GM18907 (cell line): ENCODE measurements around the gene ANGPTL2.

Source experiments
- ATAC-seq: cut with Tn5 transposase; IDR thresholded peaks from one replicate; pipeline ENCODE4 v1.9.1; 2021; ENCODE audit warnings: mild to moderate bottlenecking, moderate library complexity; ENCODE audit not compliant: unreplicated experiment

Gene ANGPTL2

GRCh38 chr9:127056446-127056845, 66.0 kb downstream of the ANGPTL2 start:
- no peak for ATAC-seq

DNA sequence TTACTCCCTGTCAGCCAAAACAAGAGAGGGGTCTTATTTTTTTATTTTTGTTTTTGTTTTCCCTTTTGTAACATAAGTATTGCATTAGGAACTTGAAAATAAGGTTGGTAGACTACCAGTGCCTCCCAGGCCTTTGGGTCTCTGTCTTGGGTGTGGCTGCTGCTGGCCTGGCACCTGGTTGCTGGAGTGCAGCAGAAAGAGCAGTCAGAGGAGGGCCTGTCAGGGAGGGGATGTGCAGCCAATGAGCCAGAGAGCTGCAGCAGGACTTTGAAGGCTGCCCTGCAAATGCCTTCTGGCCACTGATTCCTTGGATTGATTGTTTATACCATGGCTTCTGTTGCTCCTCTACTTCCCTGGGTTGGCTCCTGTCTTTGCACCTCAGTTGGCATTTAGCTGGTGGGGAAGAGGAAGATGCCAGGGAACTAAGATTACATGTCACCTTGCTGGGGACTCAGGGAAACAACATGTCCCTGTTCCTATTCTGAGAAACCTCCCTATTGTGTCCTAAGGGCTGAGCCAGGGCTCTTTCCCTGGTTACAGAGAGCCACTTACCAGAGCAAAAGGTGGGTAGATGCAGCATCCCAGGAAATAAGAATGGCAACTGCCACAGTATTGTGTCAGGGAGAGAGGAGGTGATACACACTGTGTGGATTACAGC, 66.6 kb downstream of the ANGPTL2 start:
- no peak for ATAC-seq

- ATAC-seq = no peak
Measured at GRCh38 chr9:127053960-127054359, 68.5 kb downstream of the ANGPTL2 start.

GRCh38 chr9:127053057-127053821, 69.2 kb downstream of the ANGPTL2 start:
- ATAC-seq = no peak

DNA sequence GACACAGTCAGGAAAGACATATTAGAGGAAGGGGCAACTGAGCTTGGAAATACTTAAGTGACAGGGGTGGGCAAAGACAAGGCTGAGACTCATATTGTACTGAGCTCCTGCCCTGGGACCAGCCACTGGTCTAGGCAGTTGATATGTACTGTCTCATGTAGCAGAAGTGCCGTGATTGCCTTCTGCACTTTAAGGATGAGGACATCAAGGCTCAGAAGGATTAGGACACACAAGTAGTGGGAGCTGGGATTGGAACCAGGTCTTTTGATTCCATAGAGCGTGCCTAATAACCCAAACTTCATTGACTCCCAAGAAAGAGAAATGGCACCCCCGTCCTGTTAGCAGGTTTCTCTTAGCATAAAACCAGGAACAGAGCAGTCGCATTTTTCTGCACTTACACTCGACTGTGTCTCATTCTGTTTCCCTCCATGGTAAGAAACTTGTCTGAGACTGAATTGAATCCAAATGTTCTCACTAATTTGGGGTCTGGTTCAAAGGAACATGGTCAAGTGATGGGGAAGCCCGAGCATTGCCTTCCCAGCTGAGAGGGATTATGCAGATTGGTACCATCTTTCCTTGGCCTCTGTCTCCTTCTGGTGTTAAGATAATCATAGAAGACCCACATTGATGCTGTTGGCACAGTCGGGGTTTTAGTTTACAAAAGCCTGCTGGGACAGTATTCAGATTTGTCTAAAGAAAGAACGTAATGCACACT, 70.4 kb downstream of the ANGPTL2 start:
- ATAC-seq = no peak

GRCh38 chr9:127050591-127051001, 71.8 kb downstream of the ANGPTL2 start:
- ATAC-seq = no peak

GRCh38 chr9:127050152-127050551, 72.3 kb downstream of the ANGPTL2 start:
- no peak for ATAC-seq

GRCh38 chr9:127049581-127049980, 72.9 kb downstream of the ANGPTL2 start:
- ATAC-seq = no peak

- ATAC-seq = peak; percentile 63
Measured at GRCh38 chr9:127049044-127049443, 73.4 kb downstream of the ANGPTL2 start.

DNA sequence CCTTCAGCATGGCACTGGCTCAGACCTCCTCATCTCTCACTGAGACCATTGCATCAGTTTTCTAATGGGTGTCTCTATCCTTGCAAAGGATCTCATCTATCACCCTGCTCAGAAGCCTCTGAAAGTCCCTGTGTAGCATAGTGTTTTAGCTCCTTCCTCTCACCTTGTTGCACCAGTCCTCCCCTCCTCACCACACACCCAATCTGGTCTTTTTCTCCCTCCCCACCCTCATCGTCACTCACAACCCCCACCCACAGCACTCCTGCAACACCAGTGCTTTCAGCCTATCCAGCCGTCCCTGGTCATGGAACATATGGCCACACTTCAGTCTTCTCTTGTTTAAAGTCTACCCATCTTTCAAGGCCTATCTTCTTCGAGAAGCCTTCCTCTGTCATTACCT, 74.5 kb downstream of the ANGPTL2 start:
- no peak for ATAC-seq

- ATAC-seq = no peak
Measured at GRCh38 chr9:127045148-127045547, 77.3 kb downstream of the ANGPTL2 start.

- ATAC-seq = no peak
Measured at GRCh38 chr9:127039492-127039891, 82.9 kb downstream of the ANGPTL2 start.

DNA sequence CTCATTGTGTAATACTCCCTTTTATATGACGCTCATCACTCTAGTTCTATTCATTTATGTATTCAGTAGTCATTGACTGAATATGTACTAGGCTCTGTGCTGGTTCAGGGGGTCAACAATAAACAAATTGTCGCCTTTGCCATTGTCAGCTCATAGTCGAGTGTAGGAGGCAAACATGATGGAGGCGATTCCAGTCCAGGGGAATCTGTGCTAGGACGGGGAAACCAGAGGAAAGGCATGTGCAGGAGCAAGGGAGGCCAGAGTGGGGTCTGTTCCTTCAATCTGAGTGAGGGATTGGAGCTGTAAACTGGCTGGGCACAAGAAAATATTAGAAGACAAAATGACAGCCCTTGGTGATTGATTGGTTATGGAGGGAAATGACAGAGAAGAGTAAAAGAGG, 83.9 kb downstream of the ANGPTL2 start:
- ATAC-seq = no peak
